ENCODE data around the gene UCK2.
"Not testable (repeated sequence)": the region's sequence is repeated elsewhere in the genome, so short reads cannot be mapped to it uniquely, and the experiment has no call there.

UCK2 gene

DNA sequence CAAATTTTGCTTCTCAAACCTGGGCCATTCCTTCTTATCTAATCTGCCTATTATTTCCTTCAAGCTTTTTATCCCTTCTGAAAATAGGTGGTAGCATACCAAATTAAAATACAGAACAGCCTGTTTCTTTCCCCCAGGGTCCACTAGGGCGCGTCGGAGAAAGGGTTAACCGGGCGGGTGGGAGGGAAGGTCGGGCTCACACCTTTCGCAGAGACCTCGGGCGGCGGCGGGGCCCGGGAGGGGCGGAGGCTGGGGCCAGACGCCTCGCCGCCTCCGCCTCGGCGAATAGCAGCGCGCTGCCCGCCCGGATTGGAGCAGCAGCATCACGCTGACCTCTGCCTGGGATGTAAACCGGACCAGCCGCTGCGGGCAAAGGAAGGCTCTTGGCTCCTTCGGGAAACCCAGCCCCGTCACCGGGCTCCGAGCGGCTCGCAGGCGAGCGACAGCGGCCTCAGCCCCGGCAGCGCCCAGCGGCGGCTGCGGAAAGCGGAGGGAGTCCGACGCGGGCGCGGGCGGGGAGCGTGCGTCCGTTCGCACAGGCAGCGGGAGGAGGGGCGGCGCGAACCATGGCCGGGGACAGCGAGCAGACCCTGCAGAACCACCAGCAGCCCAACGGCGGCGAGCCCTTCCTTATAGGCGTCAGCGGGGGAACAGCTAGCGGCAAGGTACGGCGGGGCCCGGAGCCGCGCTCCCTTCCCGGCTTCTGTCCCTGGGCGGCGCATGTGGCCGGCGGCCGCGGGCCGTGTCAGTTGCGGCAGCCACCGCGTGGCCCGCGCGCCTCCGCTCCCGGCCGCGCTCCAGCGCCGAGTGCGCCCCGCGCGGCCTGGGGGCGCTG is at the start of gene UCK2:
TSS of gene UCK2 (plus strand) at position 347 of the 835 bp plus-strand sequence. CDS start at position 567, 220 bp downstream.
- TF ChIP-seq, protein P1, sequence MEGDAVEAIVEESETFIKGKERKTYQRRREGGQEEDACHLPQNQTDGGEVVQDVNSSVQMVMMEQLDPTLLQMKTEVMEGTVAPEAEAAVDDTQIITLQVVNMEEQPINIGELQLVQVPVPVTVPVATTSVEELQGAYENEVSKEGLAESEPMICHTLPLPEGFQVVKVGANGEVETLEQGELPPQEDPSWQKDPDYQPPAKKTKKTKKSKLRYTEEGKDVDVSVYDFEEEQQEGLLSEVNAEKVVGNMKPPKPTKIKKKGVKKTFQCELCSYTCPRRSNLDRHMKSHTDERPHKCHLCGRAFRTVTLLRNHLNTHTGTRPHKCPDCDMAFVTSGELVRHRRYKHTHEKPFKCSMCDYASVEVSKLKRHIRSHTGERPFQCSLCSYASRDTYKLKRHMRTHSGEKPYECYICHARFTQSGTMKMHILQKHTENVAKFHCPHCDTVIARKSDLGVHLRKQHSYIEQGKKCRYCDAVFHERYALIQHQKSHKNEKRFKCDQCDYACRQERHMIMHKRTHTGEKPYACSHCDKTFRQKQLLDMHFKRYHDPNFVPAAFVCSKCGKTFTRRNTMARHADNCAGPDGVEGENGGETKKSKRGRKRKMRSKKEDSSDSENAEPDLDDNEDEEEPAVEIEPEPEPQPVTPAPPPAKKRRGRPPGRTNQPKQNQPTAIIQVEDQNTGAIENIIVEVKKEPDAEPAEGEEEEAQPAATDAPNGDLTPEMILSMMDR (IDR thresholded peaks at IDR 0.05; ENCODE audit: insufficient read depth, low read depth, low read length, missing control alignments) = no peak
- DNase-seq (ENCODE audit: low read depth) = peak; percentile 89
- peak within 1 kb of the TSS; percentile 86 for H3K4me3 ChIP-seq (ENCODE audit: low read depth, low read length)

DNA sequence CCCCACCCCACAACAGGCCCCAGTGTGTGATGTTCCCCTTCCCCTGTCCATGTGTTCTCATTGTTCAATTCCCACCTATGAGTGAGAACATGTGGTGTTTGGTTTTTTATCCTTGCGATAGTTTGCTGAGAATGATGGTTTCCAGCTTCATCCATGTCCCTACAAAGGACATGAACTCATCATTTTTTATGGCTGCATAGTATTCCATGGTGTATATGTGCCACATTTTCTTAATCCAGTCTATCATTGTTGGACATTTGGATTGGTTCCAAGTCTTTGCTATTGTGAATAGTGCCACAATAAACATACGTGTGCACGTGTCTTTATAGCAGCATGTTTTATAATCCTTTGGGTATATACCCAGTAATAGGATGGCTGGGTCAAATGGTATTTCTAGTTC is 49.2 kb upstream of the UCK2 start:
- DNase-seq (ENCODE audit: low read depth); H3K4me3 ChIP-seq (ENCODE audit: low read depth, low read length): not testable (repeated sequence)

DNA sequence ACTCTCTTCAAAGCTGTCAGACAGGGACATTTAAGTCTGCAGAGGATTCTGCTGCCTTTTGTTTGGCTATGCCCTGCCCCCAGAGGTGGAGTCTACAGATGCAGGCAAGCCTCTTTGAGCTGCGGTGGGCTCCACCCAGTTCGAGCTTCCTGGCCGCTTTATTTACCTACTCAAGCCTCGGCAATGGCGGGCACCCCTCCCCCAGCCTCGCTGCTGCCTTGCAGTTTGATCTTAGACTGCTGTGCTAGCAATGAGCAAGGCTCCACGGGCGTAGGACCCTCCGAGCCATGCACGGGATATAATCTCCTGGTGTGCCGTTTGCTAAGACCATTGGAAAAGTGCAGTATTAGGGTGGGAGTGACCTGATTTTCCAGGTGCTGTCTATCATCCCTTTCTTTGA is 43.9 kb upstream of the UCK2 start:
- not testable (repeated sequence) for DNase-seq (ENCODE audit: low read depth)

DNA sequence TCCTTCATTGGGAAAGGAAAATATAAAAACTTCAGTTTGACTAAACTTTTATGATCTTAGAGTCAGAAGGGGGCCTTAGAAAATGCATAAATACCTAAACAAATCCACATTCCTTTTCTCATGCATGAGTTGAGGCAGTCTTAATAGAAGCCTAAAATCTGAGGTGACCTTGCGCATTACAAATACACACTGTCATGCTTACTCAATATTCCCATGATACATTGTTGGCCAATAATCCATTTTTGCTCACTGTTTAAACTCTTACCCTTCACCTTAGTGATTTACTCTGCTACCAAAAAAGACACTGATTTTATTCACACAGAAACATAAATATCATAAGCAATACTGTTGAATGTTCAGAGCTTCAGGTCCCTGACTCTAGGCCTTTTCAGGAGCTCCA is 39.7 kb upstream of the UCK2 start:
- no peak for DNase-seq (ENCODE audit: low read depth)
- TF ChIP-seq, protein P1 (IDR thresholded peaks at IDR 0.05; ENCODE audit: insufficient read depth, low read depth, low read length, missing control alignments) = no peak
- H3K4me3 ChIP-seq (ENCODE audit: low read depth, low read length) = no peak overlapping the region

More for the DNA sequence above, 43.9 kb upstream of the UCK2 start:
- not testable (repeated sequence) for H3K4me3 ChIP-seq (ENCODE audit: low read depth, low read length)

DNA sequence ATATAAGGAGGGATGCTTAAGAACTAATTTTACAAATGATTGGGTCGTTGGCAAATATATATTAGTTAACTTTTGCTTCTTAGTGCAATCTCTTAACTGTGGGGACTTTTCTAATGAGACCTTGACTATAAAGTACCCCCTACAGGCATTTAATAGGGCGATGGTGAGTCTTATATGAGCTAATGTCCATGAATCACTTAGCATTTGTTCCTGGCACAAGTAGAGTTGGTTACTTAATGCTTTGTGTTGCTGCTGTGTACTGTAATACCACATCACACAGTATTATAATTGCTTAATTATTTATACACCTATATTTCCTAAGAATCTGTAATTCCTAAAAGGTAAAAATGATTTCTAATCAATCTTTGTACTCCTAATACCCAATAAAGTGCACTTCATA is 33.5 kb upstream of the UCK2 start:
- DNase-seq (ENCODE audit: low read depth) = no peak
- no peak overlapping the region for H3K4me3 ChIP-seq (ENCODE audit: low read depth, low read length)
- TF ChIP-seq, protein P1 (IDR thresholded peaks at IDR 0.05; ENCODE audit: insufficient read depth, low read depth, low read length, missing control alignments) = no peak

DNA sequence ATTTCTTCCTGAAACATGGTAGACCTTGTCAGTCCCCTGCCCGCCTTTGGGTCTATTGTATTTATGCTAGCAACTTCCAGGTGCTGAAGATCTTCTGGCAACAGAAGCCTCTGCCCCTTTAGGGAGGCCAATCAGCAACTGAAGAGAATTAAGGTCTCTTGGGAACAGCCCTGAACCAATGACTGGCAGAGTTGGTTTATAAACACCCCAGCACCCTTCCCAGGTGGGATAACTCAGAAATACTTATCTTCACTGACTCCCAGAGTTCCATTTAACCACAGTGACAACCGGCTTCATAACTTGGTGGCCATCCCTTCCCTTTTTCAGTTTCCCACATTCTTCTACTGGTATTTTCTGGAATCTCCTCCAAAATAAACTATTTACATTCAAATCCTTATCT is 31.5 kb upstream of the UCK2 start:
- TF ChIP-seq, protein P1 (IDR thresholded peaks at IDR 0.05; ENCODE audit: insufficient read depth, low read depth, low read length, missing control alignments) = no peak
- no peak for DNase-seq (ENCODE audit: low read depth)
- H3K4me3 ChIP-seq (ENCODE audit: low read depth, low read length) = no peak overlapping the region

DNA sequence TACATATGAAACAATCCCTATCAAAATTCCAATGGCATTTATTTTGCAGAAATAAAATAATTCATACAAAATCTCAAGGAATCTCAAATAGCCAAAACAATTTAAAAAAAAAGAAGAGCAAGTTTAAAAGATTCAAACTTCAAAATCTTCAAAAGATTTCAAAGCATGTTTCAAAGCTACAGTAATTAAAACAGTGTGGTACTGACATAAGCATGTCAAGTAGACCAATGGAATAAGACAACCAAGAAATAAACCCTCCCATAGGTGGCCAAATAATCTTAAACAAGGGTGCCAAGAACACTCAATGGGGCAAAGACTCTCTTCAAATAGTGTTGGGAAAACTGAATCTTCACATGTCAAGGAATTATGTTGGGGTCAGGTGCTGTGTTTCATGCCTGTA is 28.0 kb upstream of the UCK2 start:
- H3K4me3 ChIP-seq (ENCODE audit: low read depth, low read length) = no peak overlapping the region
- TF ChIP-seq, protein P1 (IDR thresholded peaks at IDR 0.05; ENCODE audit: insufficient read depth, low read depth, low read length, missing control alignments) = no peak
- DNase-seq (ENCODE audit: low read depth) = no peak

DNA sequence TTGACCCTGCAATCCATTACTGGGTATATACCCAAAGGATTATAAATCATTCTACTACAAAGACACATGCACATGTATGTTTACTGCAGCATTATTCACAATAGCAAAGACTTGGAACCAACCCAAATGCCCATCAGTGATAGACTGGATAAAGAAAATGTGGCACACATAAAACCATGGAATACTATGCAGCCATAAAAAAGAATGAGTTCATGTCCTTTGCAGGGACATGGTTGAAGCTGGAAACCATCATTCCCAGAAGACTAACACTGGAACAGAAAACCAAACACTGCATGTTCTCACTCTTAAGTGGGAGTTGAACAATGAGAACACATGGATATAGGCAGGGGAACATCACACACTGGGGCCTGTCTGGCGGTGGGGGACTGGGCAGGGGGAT is 22.9 kb upstream of the UCK2 start:
- DNase-seq (ENCODE audit: low read depth); H3K4me3 ChIP-seq (ENCODE audit: low read depth, low read length): not testable (repeated sequence)

All from GM12865 (cell line).